Heart right ventricle (tissue), 16 donors: ENCODE data around the gene PTGFR. TPM values are rescaled to one million over a fixed set of nuclear protein-coding genes. Genes with fewer than 3 reads are reported as not detected.

Experiments
- ATAC-seq, 8 donors: fragments of 200-7000 bp; cut with Tn5 transposase; one replicate each; pipeline ENCODE4 v1.9.1; 2020; ENCODE audit warnings: mild to moderate bottlenecking in 8 of 8, moderate library complexity in 8 of 8, moderate number of reproducible peaks in 1 of 8
- DNase-seq, 2 donors: peaks; one replicate each; pipeline ENCODE4 v3.0.0-alpha.2; 2020
- H3K27ac ChIP-seq, 10 donors: fragments of 200-600 bp; sonication (generic) in 2 of 10; one replicate each; pipeline versions ENCODE4 v1.5.0 to v1.8.0; 2020 to 2022; ENCODE audit warnings: mild to moderate bottlenecking in 3 of 10
- H3K27me3 ChIP-seq, 7 donors: fragments of 200-600 bp; one replicate each; pipeline ENCODE4 v1.8.0; 2021 to 2022; ENCODE audit warnings: mild to moderate bottlenecking in 2 of 7
- H3K36me3 ChIP-seq, 9 donors: fragments of 200-600 bp; sonication (generic) in 1 of 9; one replicate each; pipeline versions ENCODE4 v1.5.0 to v1.8.0; 2020 to 2022; ENCODE audit warnings: mild to moderate bottlenecking in 2 of 9
- H3K4me1 ChIP-seq, 9 donors: fragments of 200-600 bp; sonication (generic) in 1 of 9; one replicate each; pipeline versions ENCODE4 v1.5.0 to v1.8.0; 2020 to 2022; ENCODE audit warnings: mild to moderate bottlenecking in 4 of 9
- H3K4me3 ChIP-seq, 10 donors: fragments of 200-600 bp; sonication (generic) in 2 of 10; one replicate each; pipeline versions ENCODE4 v1.5.0 to v1.8.0; 2020 to 2022; ENCODE audit warnings: mild to moderate bottlenecking in 7 of 10, moderate library complexity in 2 of 10
- H3K9me3 ChIP-seq, 11 donors: fragments of 200-600 bp in 10 of 11; sonication (generic) in 2 of 11; one replicate each; pipeline versions ENCODE4 v1.5.0 to v1.8.0; 2013 to 2022; ENCODE audit warnings: mild to moderate bottlenecking in 2 of 11, control low read depth in 1 of 11, moderate library complexity in 1 of 11
- WGBS, 2 donors: extraction: QIAGEN DNeasy Blood & Tissue Kit; methylation state at CpG; one replicate each; pipeline ENCODE4 v1.1.7; 2013; ENCODE audit warnings: inconsistent platforms in 1 of 2; 5-methylcytosine and 5-hydroxymethylcytosine counted together
- intact Hi-C, 10 donors: fragments of 100-400 bp; cut with DNase I; formaldehyde crosslinking; loops; one replicate each; pipeline versions ENCODE4 v1.11.1 to v1.14.2; 2022
- polyA plus RNA-seq, 2 donors: library from polyadenylated mRNA; stranded (reverse); fragments of 200-250 nt; gene quantifications; one replicate each; pipeline ENCODE4 v1.2.3, GENCODE V29; 2013
- total RNA-seq, 10 donors: library from RNA; stranded (reverse); fragmentation: NEBNext Ultra II Directional in 3 of 10; extraction: Animal tissue kit (Norgen Biotek cat#: 25700) in 3 of 10; gene quantifications; one replicate each; pipeline versions ENCODE4 v1.2.1 to v1.2.4, GENCODE V29; 2021 to 2023
- TF ChIP-seq, protein P1 (sequence below), 9 donors: fragments of 200-600 bp; sonication (generic) in 2 of 9; IDR thresholded peaks; one replicate each; pipeline versions ENCODE4 v1.5.0 to v1.8.0; 2021 to 2022; ENCODE audit warnings: antibody characterized with exemption in 9 of 9, mild to moderate bottlenecking in 5 of 9, moderate library complexity in 1 of 9
- donor health status: Arrhythmogenic right ventricular cardiomyopathy.
- donor health status: ischemic (EF 13 %, LVEDD 7.1; RV severe dilation, severe dysfunction).
- donor health status: healthy with polysubstance abuse.
- donor health status: DM: no; HTN: yes; CAD: no.
- donor health status: DM: no; HTN: no; CAD: no.
- donor health status: ischemic (EF 25% LVEDD 6.9; RV normal size, moderate dysfunction).
- donor health status: ischemic (EF 25% LVEDD 5.7; RV mildly dilated, moderate dysfunction).
- donor health status: healthy.
- donor health status: DM: yes; HTN: yes; CAD: no.
- donor health status: Ischemic cardiomyopathy.
- donor health status: ischemic (EF 35%, LVEDD 5.7; RV mildly dilated, moderate dysfunction).
- donor health status: nonischemic (EF 11% LVEDD 7.7; RV severe dilation, severe dysfunction).
- donor health status: DM: yes; HTN: yes; CAD: no.
- donor health status: PGD.
- donor health status: ischemic (EF 29% LVEDD 5.4; RV normal size, mild dysfunction).
- donor health status: nonischemic (EF 23%, LVEDD 6.1; RV moderate dilation, normal function).

The PTGFR gene
- total and polyA plus RNA-seq, 12 donors, result 0.12 to 1.1 (median 0.50) TPM

- TF ChIP-seq, protein P1, sequence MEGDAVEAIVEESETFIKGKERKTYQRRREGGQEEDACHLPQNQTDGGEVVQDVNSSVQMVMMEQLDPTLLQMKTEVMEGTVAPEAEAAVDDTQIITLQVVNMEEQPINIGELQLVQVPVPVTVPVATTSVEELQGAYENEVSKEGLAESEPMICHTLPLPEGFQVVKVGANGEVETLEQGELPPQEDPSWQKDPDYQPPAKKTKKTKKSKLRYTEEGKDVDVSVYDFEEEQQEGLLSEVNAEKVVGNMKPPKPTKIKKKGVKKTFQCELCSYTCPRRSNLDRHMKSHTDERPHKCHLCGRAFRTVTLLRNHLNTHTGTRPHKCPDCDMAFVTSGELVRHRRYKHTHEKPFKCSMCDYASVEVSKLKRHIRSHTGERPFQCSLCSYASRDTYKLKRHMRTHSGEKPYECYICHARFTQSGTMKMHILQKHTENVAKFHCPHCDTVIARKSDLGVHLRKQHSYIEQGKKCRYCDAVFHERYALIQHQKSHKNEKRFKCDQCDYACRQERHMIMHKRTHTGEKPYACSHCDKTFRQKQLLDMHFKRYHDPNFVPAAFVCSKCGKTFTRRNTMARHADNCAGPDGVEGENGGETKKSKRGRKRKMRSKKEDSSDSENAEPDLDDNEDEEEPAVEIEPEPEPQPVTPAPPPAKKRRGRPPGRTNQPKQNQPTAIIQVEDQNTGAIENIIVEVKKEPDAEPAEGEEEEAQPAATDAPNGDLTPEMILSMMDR (IDR thresholded peaks at IDR 0.05), result no peak
- Histone ChIP-seq H3K4me3 (no peak overlapping the region), H3K4me1 (no peaks in the 10 kb centered on the region), H3K27me3 (peaks cover 0 to 6% (median 0%) of the 10 kb centered on the region in 7 donors), H3K9me3 (no peaks in the 10 kb centered on the region), H3K27ac (no peak overlapping the region), H3K36me3 (no peaks in the 10 kb centered on the region)
- ATAC-seq (no peak), DNase-seq (no peak)
- 35 to 38% methylated on average over 2 of the region's 2 CpGs for WGBS, 2 donors
- intact Hi-C loops, result no loop called here
Measured at GRCh38 chr1:78471890-78472620, 18.7 kb upstream of the PTGFR start.

GRCh38 chr1:78472851-78473496 lies 17.8 kb upstream of the PTGFR start:
- H3K4me3 ChIP-seq, result no peak overlapping the region
- ATAC-seq, result no peak
- intact Hi-C loops, result no loop called here
- WGBS, 2 donors, result 80 to 87% methylated on average over 2 of the region's 2 CpGs
- no peaks in the 10 kb centered on the region for H3K4me1 ChIP-seq
- H3K27ac ChIP-seq, result no peak overlapping the region
- TF ChIP-seq, protein P1 (IDR thresholded peaks at IDR 0.05), result no peak
- no peak for DNase-seq
- H3K27me3 ChIP-seq, result peaks cover 0 to 10% (median 0%) of the 10 kb centered on the region in 7 donors
- no peaks in the 10 kb centered on the region for H3K36me3 ChIP-seq
- no peaks in the 10 kb centered on the region for H3K9me3 ChIP-seq

- ATAC-seq (no peak), DNase-seq (no peak)
- Histone ChIP-seq H3K27ac (no peak overlapping the region), H3K4me1 (no peaks in the 10 kb centered on the region), H3K36me3 (no peaks in the 10 kb centered on the region), H3K9me3 (no peaks in the 10 kb centered on the region), H3K27me3 (peaks cover 0 to 10% (median 0%) of the 10 kb centered on the region in 7 donors), H3K4me3 (no peak overlapping the region)
- intact Hi-C loops, result no loop called here
- TF ChIP-seq, protein P1 (IDR thresholded peaks at IDR 0.05), result no peak
Measured at GRCh38 chr1:78474092-78474491, 16.7 kb upstream of the PTGFR start.

GRCh38 chr1:78475888-78476610 lies 14.7 kb upstream of the PTGFR start:
- no peaks in the 10 kb centered on the region for H3K9me3 ChIP-seq
- no peak overlapping the region for H3K4me3 ChIP-seq
- DNase-seq (no peak), ATAC-seq (no peak)
- intact Hi-C loops, result no loop called here
- no peaks in the 10 kb centered on the region for H3K4me1 ChIP-seq
- H3K27me3 ChIP-seq, result peaks cover 0 to 10% (median 0%) of the 10 kb centered on the region in 7 donors
- H3K27ac ChIP-seq, result no peak overlapping the region
- WGBS, 2 donors, result 69 to 82% methylated on average over 4 of the region's 4 CpGs
- no peaks in the 10 kb centered on the region for H3K36me3 ChIP-seq
- TF ChIP-seq, protein P1 (IDR thresholded peaks at IDR 0.05), result no peak
